Natural killer cell (primary cell): Measurements from ENCODE around the gene XRCC6. TPM values are rescaled to one million over a fixed set of nuclear protein-coding genes. Genes with fewer than 3 reads are reported as not detected.

Experiments used
- ATAC-seq, 3 donors: fragments of 150-1000 bp in 2 of 3; fragments of 200-7000 bp in 1 of 3; cut with Tn5 transposase; 1 replicate in 1 of 3; 2 replicates in 2 of 3; pipeline ENCODE4 v1.10.0; 2021; ENCODE audit warnings: mild to moderate bottlenecking in 2 of 3, moderate library complexity in 2 of 3
- DNase-seq, 2 donors: peaks; one replicate each; pipeline versions ENCODE4 v3.0.0 to v3.0.0-alpha.2; 2013 to 2021; ENCODE audit warnings: mixed read lengths in 1 of 2
- H3K27ac ChIP-seq: one replicate; pipeline ENCODE4 v1.5.1; 2013; ENCODE audit warnings: mild to moderate bottlenecking, low read length
- H3K27me3 ChIP-seq: one replicate; pipeline ENCODE4 v1.6.1; 2013; ENCODE audit warnings: low read length; ENCODE audit not compliant: control insufficient read depth, insufficient read depth
- H3K36me3 ChIP-seq: one replicate; pipeline ENCODE4 v1.6.1; 2013; ENCODE audit warnings: low read length; ENCODE audit not compliant: control insufficient read depth, insufficient read depth
- H3K4me1 ChIP-seq: one replicate; pipeline ENCODE4 v1.6.1; 2013; ENCODE audit warnings: low read length; ENCODE audit not compliant: control insufficient read depth, insufficient read depth
- H3K4me3 ChIP-seq: one replicate; pipeline ENCODE4 v1.5.1; 2013; ENCODE audit warnings: low read length
- H3K9me3 ChIP-seq: one replicate; pipeline ENCODE4 v1.6.1; 2013; ENCODE audit warnings: low read length; ENCODE audit not compliant: control insufficient read depth, insufficient read depth
- H3K27ac Mint-ChIP-seq, 2 donors: one replicate each; pipeline ENCODE4 v1.8.0; 2022; ENCODE audit warnings: mild to moderate bottlenecking in 2 of 2, mixed read lengths in 2 of 2, moderate library complexity in 1 of 2
- H3K27me3 Mint-ChIP-seq, 2 donors: one replicate each; pipeline ENCODE4 v1.8.0; 2022; ENCODE audit warnings: low read depth in 2 of 2, mixed read lengths in 2 of 2
- H3K36me3 Mint-ChIP-seq: one replicate; pipeline ENCODE4 v1.8.0; 2022; ENCODE audit warnings: mixed read lengths
- H3K4me1 Mint-ChIP-seq, 2 donors: one replicate each; pipeline ENCODE4 v1.8.0; 2022; ENCODE audit warnings: mixed read lengths in 2 of 2
- H3K4me3 Mint-ChIP-seq: one replicate; pipeline ENCODE4 v1.8.0; 2022; ENCODE audit warnings: mild to moderate bottlenecking, moderate library complexity, mixed read lengths
- H3K9me3 Mint-ChIP-seq, 2 donors: one replicate each; pipeline ENCODE4 v1.8.0; 2022; ENCODE audit warnings: mixed read lengths in 2 of 2
- WGBS: methylation state at CpG from one replicate; pipeline ENCODE4 v1.1.7; 2013; ENCODE audit warnings: missing lambda C conversion rate; ENCODE audit not compliant: insufficient coverage; 5-methylcytosine and 5-hydroxymethylcytosine counted together
- intact Hi-C: fragments of 100-400 bp; cut with micrococcal nuclease; formaldehyde crosslinking; loops from one replicate; pipeline ENCODE4 v1.14.2; 2022
- total RNA-seq, 4 donors: library from RNA; stranded (reverse); fragments of 120-200 nt in 1 of 4; gene quantifications; one replicate each; pipeline versions ENCODE4 v1.2.3 to v1.2.4, GENCODE V29; 2013 to 2022
- TF ChIP-seq, protein P1 (sequence below): fragments of 200-600 bp; IDR thresholded peaks from one replicate; pipeline ENCODE4 v1.8.0; 2022; ENCODE audit warnings: antibody characterized with exemption

The XRCC6 gene
- total RNA-seq, 3 donors from 2014 or later (not counting 1 experiment from before 2014, with no cell fraction given), result 134 to 142 (median 140) TPM

- 98% methylated on average over 3 of the region's 3 CpGs for WGBS
- H3K4me1 Mint-ChIP-seq, result peaks cover 9 to 28% of the 10 kb centered on the region in 2 donors
Measured at GRCh38 chr22:41608386-41608785, 12.7 kb upstream of the XRCC6 start.

DNA sequence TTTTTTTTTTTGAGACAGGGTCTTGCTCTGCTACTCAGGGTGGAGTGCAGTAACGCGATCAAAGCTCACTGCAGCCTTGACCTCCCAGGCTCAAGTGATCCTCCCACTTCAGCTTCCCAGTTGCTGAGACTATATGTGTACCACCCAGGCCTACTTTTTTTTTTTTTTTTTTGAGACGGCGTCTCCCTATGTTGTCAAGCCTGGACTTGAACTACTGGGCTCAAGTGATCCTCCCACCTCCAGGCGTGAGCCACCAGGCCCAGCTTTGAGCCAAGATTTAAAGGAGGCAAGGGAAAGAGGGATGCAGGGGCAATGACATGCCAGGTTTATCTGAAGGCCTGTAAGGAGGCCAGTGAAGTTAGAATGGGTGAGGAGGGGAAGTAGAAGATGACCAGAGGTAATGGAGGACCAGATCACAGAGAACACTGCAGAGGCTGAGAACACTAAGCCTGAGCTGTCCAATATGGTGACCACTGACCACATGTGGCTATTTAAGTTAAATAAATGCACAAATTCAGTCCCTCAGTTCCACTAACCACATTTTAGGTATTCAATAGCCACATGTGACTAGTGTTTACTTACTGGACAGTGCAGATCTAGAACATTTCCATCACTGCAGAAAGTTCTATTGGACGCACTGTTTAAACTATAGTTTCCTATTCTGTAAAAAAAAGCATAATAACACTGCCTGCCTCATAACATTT lies 8.3 kb upstream of the XRCC6 start:
- WGBS, result 94% methylated on average over 6 of the region's 6 CpGs
- Mint-ChIP-seq H3K36me3 (peaks cover 6% of the 10 kb centered on the region), H3K27ac (no peak overlapping the region), H3K4me1 (peaks cover 0 to 15% of the 10 kb centered on the region in 2 donors), H3K27me3 (peaks cover 7 to 11% of the 10 kb centered on the region in 2 donors), H3K9me3 (no peaks in the 10 kb centered on the region), H3K4me3 (no peak overlapping the region)
- ATAC-seq (no peak), DNase-seq (no peak)
- Histone ChIP-seq H3K36me3 (peaks cover 3% of the 10 kb centered on the region), H3K4me3 (no peak overlapping the region), H3K27ac (no peak overlapping the region), H3K4me1 (no peaks in the 10 kb centered on the region), H3K27me3 (peaks cover 2% of the 10 kb centered on the region), H3K9me3 (no peaks in the 10 kb centered on the region)
- TF ChIP-seq, protein P1, sequence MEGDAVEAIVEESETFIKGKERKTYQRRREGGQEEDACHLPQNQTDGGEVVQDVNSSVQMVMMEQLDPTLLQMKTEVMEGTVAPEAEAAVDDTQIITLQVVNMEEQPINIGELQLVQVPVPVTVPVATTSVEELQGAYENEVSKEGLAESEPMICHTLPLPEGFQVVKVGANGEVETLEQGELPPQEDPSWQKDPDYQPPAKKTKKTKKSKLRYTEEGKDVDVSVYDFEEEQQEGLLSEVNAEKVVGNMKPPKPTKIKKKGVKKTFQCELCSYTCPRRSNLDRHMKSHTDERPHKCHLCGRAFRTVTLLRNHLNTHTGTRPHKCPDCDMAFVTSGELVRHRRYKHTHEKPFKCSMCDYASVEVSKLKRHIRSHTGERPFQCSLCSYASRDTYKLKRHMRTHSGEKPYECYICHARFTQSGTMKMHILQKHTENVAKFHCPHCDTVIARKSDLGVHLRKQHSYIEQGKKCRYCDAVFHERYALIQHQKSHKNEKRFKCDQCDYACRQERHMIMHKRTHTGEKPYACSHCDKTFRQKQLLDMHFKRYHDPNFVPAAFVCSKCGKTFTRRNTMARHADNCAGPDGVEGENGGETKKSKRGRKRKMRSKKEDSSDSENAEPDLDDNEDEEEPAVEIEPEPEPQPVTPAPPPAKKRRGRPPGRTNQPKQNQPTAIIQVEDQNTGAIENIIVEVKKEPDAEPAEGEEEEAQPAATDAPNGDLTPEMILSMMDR, result no peak
- intact Hi-C loops, result no loop called here

More at GRCh38 chr22:41608386-41608785, 12.7 kb upstream of the XRCC6 start:
- H3K27me3 ChIP-seq, result peaks cover 8% of the 10 kb centered on the region
- H3K4me3 ChIP-seq, result no peak overlapping the region
- Mint-ChIP-seq H3K27ac (no peak overlapping the region), H3K27me3 (peaks cover 29 to 35% of the 10 kb centered on the region in 2 donors), H3K9me3 (no peaks in the 10 kb centered on the region), H3K36me3 (peaks cover 18% of the 10 kb centered on the region), H3K4me3 (no peak overlapping the region)
- no peak for ATAC-seq
- no peak for DNase-seq
- TF ChIP-seq, protein P1, result no peak
- H3K36me3 ChIP-seq, result peaks cover 15% of the 10 kb centered on the region
- intact Hi-C loops, result no loop called here
- H3K4me1 ChIP-seq, result peaks cover 14% of the 10 kb centered on the region
- H3K27ac ChIP-seq, result no peak overlapping the region
- H3K9me3 ChIP-seq, result no peaks in the 10 kb centered on the region

DNA sequence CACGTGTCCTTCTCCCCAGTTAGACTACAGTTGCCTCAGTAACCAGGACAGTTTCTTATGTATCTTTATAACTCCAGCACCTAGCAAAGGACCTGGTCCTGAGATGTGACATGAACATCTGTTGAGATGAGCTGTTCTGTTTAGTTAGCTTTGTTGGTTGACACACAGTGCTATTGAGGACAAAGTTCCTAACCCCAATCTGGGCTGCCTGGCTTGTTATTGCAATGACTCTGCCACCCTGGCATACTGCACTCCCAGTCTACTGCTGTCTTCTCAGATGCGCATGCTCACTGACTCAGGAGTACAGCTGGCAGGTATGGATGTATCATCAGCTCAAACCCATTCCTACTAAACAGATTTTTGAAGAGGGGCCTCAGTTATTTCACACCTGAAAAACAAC lies 7.6 kb upstream of the XRCC6 start:
- H3K27ac ChIP-seq, result no peak overlapping the region
- intact Hi-C loops, result no loop called here
- no peak overlapping the region for H3K4me3 ChIP-seq
- no peak for DNase-seq
- Mint-ChIP-seq H3K4me1 (peaks cover 0 to 13% of the 10 kb centered on the region in 2 donors), H3K27ac (no peak overlapping the region), H3K36me3 (peaks cover 2% of the 10 kb centered on the region), H3K4me3 (no peak overlapping the region), H3K9me3 (no peaks in the 10 kb centered on the region), H3K27me3 (peaks cover 2 to 4% of the 10 kb centered on the region in 2 donors)
- ATAC-seq, result no peak
- WGBS, result 90% methylated on average over 2 of the region's 2 CpGs
- H3K27me3 ChIP-seq, result peaks cover under 1% of the 10 kb centered on the region
- H3K9me3 ChIP-seq, result no peaks in the 10 kb centered on the region
- peaks cover 3% of the 10 kb centered on the region for H3K36me3 ChIP-seq
- no peaks in the 10 kb centered on the region for H3K4me1 ChIP-seq
- TF ChIP-seq, protein P1, result no peak
